Skin of body (tissue), 2 donors: ENCODE measurements around the gene CNOT10. TPM values are rescaled to one million over a fixed set of nuclear protein-coding genes. Genes with fewer than 3 reads are reported as not detected.
"Not testable (repeated sequence)": the region's sequence is repeated elsewhere in the genome, so short reads cannot be mapped to it uniquely, and the experiment has no call there.

Experiments used
- DNase-seq: peaks from one replicate; lab custom pipeline; 2025; lab: John Stamatoyannopoulos, UW
- total RNA-seq: library from RNA; depleted of rRNA; stranded (reverse); fragments of >200 nt; gene quantifications from one replicate; pipeline ENCODE4 v1.2.3, GENCODE V29; 2014

Gene CNOT10
- total RNA-seq, 1 donor from 2014 or later = 30.3 TPM

GRCh38 chr3:32691847-32692246 lies 6.9 kb downstream of the CNOT10 start:
- DNase-seq = no peak

GRCh38 chr3:32696523-32696922 lies 11.5 kb downstream of the CNOT10 start:
- DNase-seq = no peak

DNA sequence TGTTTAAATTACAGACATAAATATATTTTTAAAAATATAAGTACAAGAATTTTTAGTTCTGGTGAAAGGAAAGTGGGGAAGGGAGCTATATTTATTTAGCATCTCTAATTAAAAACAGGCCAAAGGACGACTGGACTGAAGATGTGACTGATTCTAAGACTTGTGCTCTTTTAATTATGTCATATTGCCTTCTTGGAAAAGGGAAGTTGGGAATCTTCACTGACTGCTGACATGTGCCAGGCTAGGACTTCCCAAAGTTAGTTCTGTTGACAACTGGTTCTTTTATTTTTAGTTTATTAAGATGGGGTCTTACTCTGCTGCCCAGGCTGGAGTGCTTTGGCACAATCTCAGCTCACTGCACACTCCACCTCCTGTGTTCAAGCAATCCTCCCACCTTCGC lies 13.5 kb downstream of the CNOT10 start:
- no peak for DNase-seq

- DNase-seq = no peak
Observed at GRCh38 chr3:32699429-32699828, 14.4 kb downstream of the CNOT10 start.

DNA sequence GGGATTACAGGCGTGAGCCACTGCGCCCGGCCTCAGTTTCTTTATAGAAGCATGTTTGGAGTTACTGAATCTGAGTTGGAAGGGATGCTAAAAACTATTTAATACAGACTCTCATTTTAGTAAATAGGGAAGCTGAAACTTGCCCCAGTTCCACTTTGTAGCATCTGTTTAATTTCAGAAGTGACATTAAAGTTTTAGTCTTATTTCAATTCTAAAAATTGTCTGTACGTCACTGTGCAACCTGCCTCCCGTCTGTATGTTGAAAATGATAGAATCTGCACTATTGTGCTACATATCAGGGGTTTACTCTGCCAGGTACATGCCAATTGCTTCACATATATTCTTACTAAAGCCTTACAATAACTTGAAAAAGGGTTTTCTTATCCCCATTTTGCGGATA lies 15.3 kb downstream of the CNOT10 start:
- DNase-seq = no peak

DNA sequence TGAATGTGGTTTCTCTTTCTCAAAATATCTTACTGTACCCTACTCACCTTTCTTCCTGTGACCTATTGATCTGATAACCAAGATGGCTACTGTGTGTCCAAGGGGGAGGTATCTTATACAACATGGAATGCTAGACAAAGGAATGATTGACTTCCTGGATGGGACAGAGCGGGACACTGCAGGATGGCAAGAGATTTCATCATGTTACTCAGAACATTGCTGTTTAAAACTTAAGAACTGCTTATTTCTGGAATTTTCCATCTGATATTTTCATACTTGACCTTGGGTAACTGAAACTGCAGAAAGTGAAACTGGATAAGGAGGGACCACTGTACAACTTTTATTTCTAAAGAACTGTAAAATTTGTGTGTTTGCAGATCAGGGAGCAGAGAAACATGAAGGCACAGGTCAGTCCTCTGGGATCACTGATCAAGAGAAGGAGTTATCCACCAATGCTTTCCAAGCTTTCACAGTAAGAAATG lies 18.5 kb downstream of the CNOT10 start:
- DNase-seq = no peak

- DNase-seq = no peak
Observed at GRCh38 chr3:32705232-32705631, 20.2 kb downstream of the CNOT10 start.

DNA sequence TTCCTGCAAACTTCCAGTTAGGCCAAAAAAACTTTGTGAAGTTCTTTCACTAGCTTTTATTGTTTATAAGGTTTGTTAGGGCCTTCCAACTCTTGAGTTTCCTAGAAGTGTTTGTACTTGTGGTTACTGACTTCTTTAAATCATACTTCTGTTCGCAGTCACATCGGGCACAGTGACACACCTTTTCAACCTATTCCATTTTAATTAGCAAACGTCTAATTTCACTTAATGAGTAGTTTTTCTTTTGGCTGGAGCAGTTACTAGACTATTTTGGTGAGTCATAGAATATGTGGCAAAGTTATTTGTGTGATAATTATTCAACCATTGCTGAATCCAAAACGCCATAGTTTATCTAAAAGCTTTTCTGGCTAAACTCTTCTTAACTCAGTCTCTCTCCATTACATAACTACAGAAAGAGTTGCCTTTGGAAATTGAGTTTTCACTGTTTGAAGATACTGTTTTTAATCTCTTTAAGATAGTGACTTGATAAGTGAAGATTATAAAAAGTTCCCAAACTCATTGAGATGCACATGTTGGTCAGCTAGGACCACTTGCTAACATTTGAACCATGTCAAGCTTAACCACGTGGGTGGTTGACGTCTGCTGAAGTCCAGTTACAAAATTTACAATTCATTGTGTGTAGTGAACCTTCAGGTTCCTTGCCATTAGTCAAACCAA lies 21.5 kb downstream of the CNOT10 start:
- DNase-seq = no peak

GRCh38 chr3:32707026-32707370 lies 22.0 kb downstream of the CNOT10 start:
- no peak for DNase-seq

- no peak for DNase-seq
Observed at GRCh38 chr3:32708672-32709283, 23.8 kb downstream of the CNOT10 start.

GRCh38 chr3:32709346-32709745 lies 24.4 kb downstream of the CNOT10 start:
- DNase-seq = no peak

GRCh38 chr3:32712506-32713055 lies 27.6 kb downstream of the CNOT10 start:
- no peak for DNase-seq

GRCh38 chr3:32713181-32713580 lies 28.2 kb downstream of the CNOT10 start:
- no peak for DNase-seq

GRCh38 chr3:32719335-32719734 lies 34.3 kb downstream of the CNOT10 start:
- DNase-seq = no peak

DNA sequence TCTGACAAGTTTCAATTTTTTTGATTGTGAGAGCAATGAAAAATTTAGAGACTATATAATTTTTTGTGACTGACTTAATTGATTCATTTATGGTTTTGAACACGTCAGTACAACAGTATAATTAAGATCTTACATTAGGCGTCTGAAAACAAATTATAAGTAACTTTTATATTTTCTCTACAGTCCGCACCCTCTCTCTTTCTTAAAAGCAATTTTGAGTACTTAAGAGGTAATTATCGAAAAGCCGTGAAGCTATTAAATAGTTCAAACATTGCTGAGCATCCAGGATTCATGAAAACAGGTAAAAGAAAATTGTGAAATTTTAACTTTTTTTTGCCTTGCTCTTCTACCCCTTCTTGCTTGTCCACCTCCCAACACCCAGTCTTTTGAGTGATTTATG lies 34.9 kb downstream of the CNOT10 start:
- no peak for DNase-seq

GRCh38 chr3:32725721-32726120 lies 40.7 kb downstream of the CNOT10 start:
- no peak for DNase-seq

- no peak for DNase-seq
Observed at GRCh38 chr3:32733631-32734229, 48.7 kb downstream of the CNOT10 start.

DNA sequence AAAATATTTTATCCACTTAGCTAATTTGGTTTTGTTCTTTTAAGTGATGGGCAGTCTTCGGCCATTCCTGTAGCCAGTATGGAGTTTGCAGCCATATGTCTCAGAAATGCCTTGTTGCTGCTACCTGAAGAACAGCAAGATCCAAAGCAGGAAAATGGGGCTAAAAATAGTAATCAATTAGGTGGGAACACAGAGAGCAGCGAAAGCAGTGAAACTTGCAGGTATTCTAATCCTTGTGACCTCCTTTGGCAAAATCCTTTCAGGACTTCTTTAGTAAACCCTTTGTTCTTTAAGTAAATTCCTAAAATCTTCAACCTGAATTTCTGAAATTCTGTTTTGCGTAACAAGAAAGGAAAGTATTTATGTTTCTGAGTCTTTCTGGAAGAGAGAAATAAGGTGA lies 49.8 kb downstream of the CNOT10 start:
- no peak for DNase-seq

DNA sequence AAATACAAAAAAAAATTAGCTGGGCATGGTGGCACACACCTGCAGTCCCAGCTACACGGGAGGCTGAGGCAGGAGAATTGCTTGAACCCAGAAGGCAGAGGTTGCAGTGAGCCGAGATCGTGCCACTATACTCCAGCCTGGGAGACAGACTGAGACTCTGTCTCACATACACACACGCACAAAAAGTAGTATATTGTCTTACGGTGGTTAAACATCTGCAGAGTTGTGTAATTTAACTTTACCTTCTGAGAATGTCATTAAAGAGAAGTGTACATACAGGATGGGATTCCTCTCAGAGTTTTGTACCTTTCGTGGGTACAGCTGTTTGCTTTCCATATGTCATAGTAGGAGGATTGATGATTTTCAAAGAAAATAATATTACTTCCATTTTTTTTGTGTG lies 58.5 kb downstream of the CNOT10 start:
- DNase-seq = not testable (repeated sequence)

- no peak for DNase-seq
Observed at GRCh38 chr3:32743934-32744333, 58.9 kb downstream of the CNOT10 start.

GRCh38 chr3:32751377-32751776 lies 66.4 kb downstream of the CNOT10 start:
- no peak for DNase-seq

GRCh38 chr3:32755761-32756160 lies 70.8 kb downstream of the CNOT10 start:
- no peak for DNase-seq
